OCI-LY7 (cell line): Measurements from ENCODE around the gene SHISA5. TPM values are rescaled to one million over a fixed set of nuclear protein-coding genes. Genes with fewer than 3 reads are reported as not detected.
"Not testable (repeated sequence)": the region's sequence is repeated elsewhere in the genome, so short reads cannot be mapped to it uniquely, and the experiment has no call there.

ENCODE experiments used
- BruUV-seq: library from RNA; stranded (reverse); fragments of 400-500 nt; replicated peaks from 2 replicates; lab custom pipeline; 2021; lab: Mats Ljungman, UMichigan
- CTCF ChIA-PET: fragments of 300-600 bp; sonication (Branson Sonifier 250); formaldehyde crosslinking; loops from one replicate; lab custom pipeline; 2022; ENCODE audit warnings: antibody characterized with exemption; ENCODE audit not compliant: unreplicated experiment; lab: Charles Lee
- POLR2A ChIA-PET: fragments of 300-600 bp; sonication (Branson Sonifier 250); formaldehyde crosslinking; loops from one replicate; lab custom pipeline; 2022; ENCODE audit warnings: antibody characterized with exemption; lab: Charles Lee
- DNase-seq: peaks from one replicate; pipeline ENCODE4 v3.0.0-alpha.2; 2015; ENCODE audit warnings: low spot score
- H2AFZ ChIP-seq: fragments of 200-600 bp; sonication (generic), shearing (Covaris generic); 2 replicates; pipeline ENCODE4 v1.6.1; 2014; ENCODE audit warnings: mild to moderate bottlenecking, antibody characterized with exemption, low read length, moderate library complexity
- H3K27ac ChIP-seq: fragments of 200-600 bp; sonication (generic); 2 replicates; pipeline ENCODE4 v1.5.1; 2014; ENCODE audit warnings: mixed run types, low read depth, mild to moderate bottlenecking, moderate library complexity, low read length, inconsistent platforms; ENCODE audit not compliant: poor library complexity, severe bottlenecking
- H3K36me3 ChIP-seq: fragments of 200-600 bp; sonication (generic); 2 replicates; pipeline ENCODE4 v1.6.1; 2014; ENCODE audit warnings: mild to moderate bottlenecking, antibody characterized with exemption, low read length, moderate library complexity, mixed read lengths; ENCODE audit not compliant: insufficient read depth
- H3K4me1 ChIP-seq: fragments of 200-600 bp; sonication (generic); 2 replicates; pipeline ENCODE4 v1.5.1; 2014; ENCODE audit warnings: mild to moderate bottlenecking, low read length; ENCODE audit not compliant: insufficient read depth, poor library complexity, severe bottlenecking
- H3K4me2 ChIP-seq: fragments of 200-600 bp; sonication (generic); 2 replicates; pipeline ENCODE4 v1.6.1; 2014; ENCODE audit warnings: mild to moderate bottlenecking, low read length
- H3K4me3 ChIP-seq: fragments of 200-600 bp; sonication (generic); 2 replicates; pipeline ENCODE4 v1.5.1; 2014; ENCODE audit warnings: mild to moderate bottlenecking, low read depth, low read length; ENCODE audit not compliant: poor library complexity, severe bottlenecking
- H3K79me2 ChIP-seq: fragments of 200-600 bp; sonication (generic); 2 replicates; pipeline ENCODE4 v1.6.1; 2016; ENCODE audit warnings: low read depth, mild to moderate bottlenecking, low read length, moderate library complexity, mixed read lengths; ENCODE audit not compliant: insufficient read depth
- H3K9me2 ChIP-seq: fragments of 200-600 bp; sonication (generic); 2 replicates; pipeline ENCODE4 v1.6.1; 2016; ENCODE audit warnings: mild to moderate bottlenecking, low read length, mixed read lengths; ENCODE audit not compliant: insufficient read depth
- H3K9me3 ChIP-seq: fragments of 200-600 bp; sonication (generic); 2 replicates; pipeline ENCODE4 v1.6.1; 2014; ENCODE audit warnings: mild to moderate bottlenecking, mixed run types, low read length, mixed read lengths
- H4K20me1 ChIP-seq: fragments of 200-600 bp; sonication (generic); 2 replicates; pipeline ENCODE4 v1.6.1; 2014; ENCODE audit warnings: mild to moderate bottlenecking, antibody characterized with exemption, low read length, moderate library complexity, mixed read lengths; ENCODE audit not compliant: insufficient read depth
- CTCF ChIP-seq: fragments of 200-600 bp; sonication (generic); conservative IDR thresholded peaks from 2 replicates; pipeline ENCODE4 v1.5.1; 2014; ENCODE audit warnings: mild to moderate bottlenecking, antibody characterized with exemption, low read length, moderate library complexity, mixed read lengths
- EZH2phosphoT487 ChIP-seq: fragments of 200-600 bp; sonication (generic); IDR thresholded peaks from 2 replicates; pipeline ENCODE4 v1.6.1; 2018; ENCODE audit warnings: low read depth, borderline replicate concordance, mild to moderate bottlenecking, mixed run types, antibody characterized with exemption, low read length, moderate library complexity, mixed read lengths
- intact Hi-C: fragments of 100-400 bp; cut with micrococcal nuclease; formaldehyde crosslinking; loops from one replicate; pipeline ENCODE4 v1.10.0; 2022; ENCODE audit not compliant: unreplicated experiment
- total RNA-seq, 2 experiments: library from RNA; depleted of rRNA in 1 of 2; stranded (reverse); fragments of >200 nt in 1 of 2; shearing (Covaris generic) in 1 of 2; gene quantifications; 2 replicates each; pipeline ENCODE4 v1.2.3, GENCODE V29; 2014 to 2022

Gene SHISA5
- total RNA-seq, 2 experiments from 2014 or later: 97.3 to 102 TPM

- Histone ChIP-seq H3K9me2 (no peaks in the 10 kb centered on the region), H3K79me2 (no peaks in the 10 kb centered on the region), H2AFZ (no peak overlapping the region), H3K4me3 (no peak overlapping the region), H3K4me2 (no peak overlapping the region), H3K27ac (no peak overlapping the region), H4K20me1 (no peaks in the 10 kb centered on the region), H3K9me3 (no peaks in the 10 kb centered on the region), H3K4me1 (no peaks in the 10 kb centered on the region), H3K36me3 (no peaks in the 10 kb centered on the region; the same call in 1 of the 2 replicates)
- no peak for TF ChIP-seq EZH2phosphoT487
- no peak for TF ChIP-seq CTCF
- DNase-seq: no peak
- intact Hi-C loops: no loop called here
- no TSS peak for BruUV-seq
- ChIA-PET POLR2A (interaction anchor here (0.6 kb wide), 1 partner anchor 114 kb away, joined by 6 read pairs; no protein-coding TSS in a partner anchor), CTCF (no interaction called here)
Observed at GRCh38 chr3:48532271-48532976, 28.4 kb upstream of the SHISA5 start.

GRCh38 chr3:48530701-48531100, 26.7 kb upstream of the SHISA5 start:
- H3K9me3 ChIP-seq, BruUV-seq, CTCF ChIA-PET, H4K20me1 ChIP-seq, H3K4me3 ChIP-seq, DNase-seq, H2AFZ ChIP-seq, H3K4me2 ChIP-seq, H3K4me1 ChIP-seq, H3K36me3 ChIP-seq, H3K9me2 ChIP-seq, intact Hi-C loops, H3K27ac ChIP-seq, H3K79me2 ChIP-seq: not testable (repeated sequence)
- POLR2A ChIA-PET: interaction anchor here (0.7 to 1.0 kb wide), 2 partner anchors 11 to 197 kb away, joined by 3 to 5 read pairs; no protein-coding TSS in a partner anchor

- POLR2A ChIA-PET: interaction anchor here (0.6 kb wide), 1 partner anchor 78 kb away, joined by 4 read pairs; no protein-coding TSS in a partner anchor
- no peaks in the 10 kb centered on the region for H3K9me3 ChIP-seq
- peaks cover 6% of the 10 kb centered on the region; the same call in 1 of the 2 replicates for H3K36me3 ChIP-seq
- DNase-seq: no peak
- no TSS peak for BruUV-seq
- intact Hi-C loops: no loop called here
- no peaks in the 10 kb centered on the region for H4K20me1 ChIP-seq
- no peaks in the 10 kb centered on the region for H3K79me2 ChIP-seq
- H3K4me3 ChIP-seq: no peak overlapping the region
- no peak overlapping the region for H3K4me2 ChIP-seq
- no peaks in the 10 kb centered on the region for H3K4me1 ChIP-seq
- H2AFZ ChIP-seq: no peak overlapping the region
- H3K9me2 ChIP-seq: no peaks in the 10 kb centered on the region
- CTCF ChIA-PET: interaction anchor here (1.0 kb wide), 1 partner anchor 14 kb away, joined by 3 read pairs; no protein-coding TSS in a partner anchor
- TF ChIP-seq EZH2phosphoT487: no peak
- no peak for TF ChIP-seq CTCF
- no peak overlapping the region for H3K27ac ChIP-seq
Observed at GRCh38 chr3:48528754-48529153, 24.8 kb upstream of the SHISA5 start.
